ENCODE results near the gene BBC3.

BBC3 gene

GRCh38 chr19:47188507-47189033 lies 42.4 kb downstream of the BBC3 start:
- no peak for FAIRE-seq

GRCh38 chr19:47187797-47188196 lies 43.2 kb downstream of the BBC3 start:
- FAIRE-seq = no peak

DNA sequence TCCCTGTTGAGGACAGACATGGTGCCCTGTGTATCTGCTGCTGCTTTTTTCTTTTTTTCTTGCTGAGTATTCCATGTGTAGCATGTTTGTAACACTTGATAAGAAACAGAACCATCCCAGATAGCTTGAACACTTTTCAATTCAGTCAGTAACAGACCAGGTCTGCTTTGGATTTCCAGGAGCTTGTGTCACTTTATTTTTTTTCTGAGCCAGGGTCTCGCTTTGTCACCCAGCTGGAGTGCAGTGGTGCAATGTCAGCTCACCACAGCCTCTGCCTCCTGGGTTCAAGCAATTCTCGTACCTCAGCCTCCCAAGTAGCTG lies 43.7 kb downstream of the BBC3 start:
- no peak for FAIRE-seq

DNA sequence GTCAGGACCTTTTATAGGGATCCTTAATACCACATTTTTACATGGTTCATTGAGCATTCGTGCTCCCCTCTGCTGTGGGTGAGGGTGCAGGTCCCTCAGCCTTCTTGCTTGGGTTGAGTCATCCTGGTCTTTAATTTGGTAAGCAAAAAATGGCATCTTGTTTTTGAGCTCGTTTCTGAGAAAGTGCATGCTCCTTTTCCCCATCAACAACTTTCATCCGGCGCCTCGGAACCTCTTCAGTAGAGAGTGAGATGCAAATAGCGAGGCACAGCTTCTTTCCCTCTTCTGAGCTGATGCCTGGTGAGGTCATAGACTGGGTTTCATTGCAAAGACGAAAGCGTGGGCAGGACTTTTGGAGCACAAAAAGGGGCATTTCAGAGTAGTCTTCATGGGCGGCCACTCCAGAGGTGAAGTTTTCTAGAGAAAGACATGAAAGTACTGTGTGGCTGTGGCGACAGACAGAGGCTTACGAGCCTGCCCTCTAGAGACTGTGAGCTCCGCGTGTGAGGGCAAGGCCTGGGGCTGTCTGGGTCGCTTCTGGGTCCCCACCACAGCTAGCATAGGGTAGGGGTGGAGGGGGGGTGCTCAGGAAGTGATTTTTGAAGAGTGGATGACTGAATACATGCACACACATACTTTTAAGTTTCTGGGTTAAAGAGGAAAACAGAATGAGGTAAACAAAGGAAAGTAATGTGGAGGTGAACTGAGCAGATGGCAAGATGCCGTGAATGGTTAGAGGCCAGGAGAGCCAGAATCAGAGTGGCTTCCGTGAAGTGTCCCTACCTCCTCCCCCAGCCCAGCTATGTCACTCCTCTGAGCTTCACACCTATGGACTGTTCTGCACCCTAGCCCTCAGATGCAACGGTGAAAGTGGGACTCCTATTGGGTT lies 44.3 kb downstream of the BBC3 start:
- FAIRE-seq = no peak

DNA sequence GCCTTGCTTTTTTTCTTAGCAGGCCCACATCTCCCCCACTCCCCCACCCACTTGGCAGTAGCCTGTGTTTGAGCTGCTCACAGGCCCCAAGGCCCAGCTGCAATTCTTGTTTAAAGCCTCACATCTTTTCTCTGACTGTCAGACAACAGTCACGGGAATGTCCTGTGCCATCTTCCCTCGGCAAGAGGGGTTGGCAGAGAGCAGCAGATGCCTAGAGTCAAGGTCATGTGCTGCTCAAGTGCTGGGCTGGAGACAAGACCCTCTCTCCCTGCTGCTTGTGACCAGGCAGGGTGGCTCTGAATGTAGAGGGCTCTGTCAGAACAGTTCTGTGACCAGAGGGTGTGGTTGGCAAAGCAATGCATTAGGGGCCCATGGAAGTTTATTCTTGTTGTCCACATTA lies 47.4 kb downstream of the BBC3 start:
- FAIRE-seq = no peak

- FAIRE-seq = no peak
Observed at GRCh38 chr19:47179653-47180310, 51.2 kb downstream of the BBC3 start.

DNA sequence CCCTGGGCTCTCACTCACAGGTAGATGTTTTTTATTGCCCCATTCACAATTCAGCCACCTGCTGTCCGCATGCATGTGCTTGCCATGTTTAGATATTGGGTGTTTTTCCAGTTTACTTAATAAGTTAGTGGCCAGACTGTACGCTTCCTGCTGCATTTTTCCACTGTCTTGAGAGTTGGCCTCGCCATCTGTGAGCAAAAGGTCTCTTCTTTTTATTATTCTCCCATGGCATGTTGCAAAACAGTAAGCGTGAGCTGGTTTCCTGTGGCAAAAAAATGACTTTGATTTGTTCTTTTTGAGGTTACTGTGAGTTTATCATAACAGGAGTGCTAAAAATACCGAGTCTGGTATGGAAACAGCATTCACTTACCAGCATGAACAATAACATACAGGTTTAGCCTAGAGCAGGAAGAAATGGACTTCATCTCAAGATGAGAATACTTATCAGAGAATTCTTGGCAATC lies 54.3 kb downstream of the BBC3 start:
- no peak for FAIRE-seq

GRCh38 chr19:47176071-47176626 lies 54.9 kb downstream of the BBC3 start:
- no peak for FAIRE-seq

GRCh38 chr19:47172666-47173455 lies 58.1 kb downstream of the BBC3 start:
- FAIRE-seq = no peak

Measured in colon (tissue), 2 donors.